ENCODE measurements around the gene CCDC106. TPM values are rescaled to one million over a fixed set of nuclear protein-coding genes. Genes with fewer than 3 reads are reported as not detected.

Gene CCDC106
- total and polyA plus RNA-seq, 2 donors from 2014 or later: 22.7 to 51.9 TPM

GRCh38 chr19:55645512-55645881 is 2.5 kb upstream of the CCDC106 start:
- Histone ChIP-seq H3K27me3 (ENCODE audit: control insufficient read depth, insufficient read depth, low read length) (no peaks in the 10 kb centered on the region), H3K4me1 (ENCODE audit: control insufficient read depth in 2 of 3, insufficient read depth in 2 of 3, low read depth in 1 of 3, low read length in 3 of 3) (peaks cover 0 to 42% (median 4%) of the 10 kb centered on the region in 3 donors), H3K27ac (ENCODE audit: low read depth in 2 of 2, low read length in 2 of 2) (no peak overlapping the region), H3K4me3 (ENCODE audit: low read length in 3 of 3) (no peak overlapping the region), H3K9ac (ENCODE audit: low read length in 3 of 3) (no peak overlapping the region), H3K36me3 (ENCODE audit: control insufficient read depth in 2 of 3, insufficient read depth in 3 of 3, low read length in 3 of 3) (no peaks in the 10 kb centered on the region), H3K9me3 (ENCODE audit: control insufficient read depth in 2 of 3, insufficient read depth in 1 of 3, low read length in 3 of 3) (no peaks in the 10 kb centered on the region)
- FAIRE-seq (no peak), DNase-seq (peak in 1 of 5 donors; percentile 43)
- TF ChIP-seq CTCF (IDR thresholded peaks at IDR 0.05; ENCODE audit: borderline replicate concordance, extremely low read depth, insufficient read depth): no peak
- intact Hi-C loops (cut with DNase I): no loop called here

- no peaks in the 10 kb centered on the region for H3K27me3 ChIP-seq (ENCODE audit: control insufficient read depth, insufficient read depth, low read length)
- DNase-seq (peak in 1 of 5 donors; percentile 48), FAIRE-seq (no peak)
- no peak for TF ChIP-seq CTCF (IDR thresholded peaks at IDR 0.05; ENCODE audit: borderline replicate concordance, extremely low read depth, insufficient read depth)
- H3K36me3 ChIP-seq (ENCODE audit: control insufficient read depth in 2 of 3, insufficient read depth in 3 of 3, low read length in 3 of 3): no peaks in the 10 kb centered on the region
- H3K9me3 ChIP-seq (ENCODE audit: control insufficient read depth in 2 of 3, insufficient read depth in 1 of 3, low read length in 3 of 3): no peaks in the 10 kb centered on the region
- peaks cover 0 to 39% (median 4%) of the 10 kb centered on the region in 3 donors for H3K4me1 ChIP-seq (ENCODE audit: control insufficient read depth in 2 of 3, insufficient read depth in 2 of 3, low read depth in 1 of 3, low read length in 3 of 3)
- peak overlapping the region; percentile 28 to 89 for H3K27ac ChIP-seq (ENCODE audit: low read depth in 2 of 2, low read length in 2 of 2)
- intact Hi-C loops (cut with DNase I): no loop called here
- peak overlapping the region; percentile 41 to 84 (median 65) for H3K4me3 ChIP-seq (ENCODE audit: low read length in 3 of 3)
- H3K9ac ChIP-seq (ENCODE audit: low read length in 3 of 3): peak overlapping the region; percentile 5 to 72 (median 10)
Observed at GRCh38 chr19:55646889-55647731, 902 bp upstream of the CCDC106 start.

- FAIRE-seq: no peak
- Histone ChIP-seq H3K9ac (ENCODE audit: low read length in 3 of 3) (peak overlapping the region in 2 of 3 donors; percentile 26 to 72), H3K4me3 (ENCODE audit: low read length in 3 of 3) (peak overlapping the region; percentile 53 to 84 (median 58)), H3K27ac (ENCODE audit: low read depth in 2 of 2, low read length in 2 of 2) (peak overlapping the region; percentile 20 to 23), H3K4me1 (ENCODE audit: control insufficient read depth in 2 of 3, insufficient read depth in 2 of 3, low read depth in 1 of 3, low read length in 3 of 3) (peaks cover 0 to 28% (median 0%) of the 10 kb centered on the region in 3 donors), H3K36me3 (ENCODE audit: control insufficient read depth in 2 of 3, insufficient read depth in 3 of 3, low read length in 3 of 3) (no peaks in the 10 kb centered on the region), H3K9me3 (ENCODE audit: control insufficient read depth in 2 of 3, insufficient read depth in 1 of 3, low read length in 3 of 3) (no peaks in the 10 kb centered on the region), H3K27me3 (ENCODE audit: control insufficient read depth, insufficient read depth, low read length) (no peaks in the 10 kb centered on the region)
- intact Hi-C loops (cut with DNase I): no loop called here
- no peak for TF ChIP-seq CTCF (IDR thresholded peaks at IDR 0.05; ENCODE audit: borderline replicate concordance, extremely low read depth, insufficient read depth)
- peak in 1 of 5 donors; percentile 80 for DNase-seq
Observed at GRCh38 chr19:55648585-55649267, 714 bp downstream of the CCDC106 start.
